HCT116 (cell line): ENCODE data around the gene PLPP2. TPM values are rescaled to one million over a fixed set of nuclear protein-coding genes. Genes with fewer than 3 reads are reported as not detected.

Experiments used
- ATAC-seq: fragments of 200-7000 bp; cut with Tn5 transposase; 2 replicates; pipeline ENCODE4 v1.9.1; 2020; ENCODE audit warnings: mild to moderate bottlenecking, moderate library complexity
- BruUV-seq: library from RNA; stranded (reverse); fragments of 400-500 nt; replicated peaks from 2 replicates; lab custom pipeline; 2021; lab: Mats Ljungman, UMichigan
- CTCF ChIA-PET: fragments of 300-600 bp; sonication (Branson Sonifier 250); formaldehyde crosslinking; loops from one replicate; lab custom pipeline; 2021; ENCODE audit warnings: antibody characterized with exemption; lab: Charles Lee
- POLR2A ChIA-PET: fragments of 300-600, 350-600 bp; sonication (Branson Sonifier 250); formaldehyde crosslinking; loops from one replicate; lab custom pipeline; 2021; ENCODE audit warnings: antibody characterized with exemption; lab: Charles Lee
- RAD21 ChIA-PET, 2 experiments: fragments of 300-600 bp; sonication (Branson Sonifier 250); formaldehyde crosslinking; loops; one replicate each; lab custom pipeline; 2023; ENCODE audit warnings: low total read pairs in 2 of 2; ENCODE audit not compliant: uncharacterized antibody in 2 of 2, unreplicated experiment in 2 of 2, low non-redundant PET in 1 of 2; lab: Charles Lee
- DNase-seq: peaks from one replicate; pipeline ENCODE4 v3.0.0-alpha.2; 2010; ENCODE audit warnings: low read depth, low spot score
- H2AFZ ChIP-seq: fragments of 200-600 bp; shearing (Covaris generic), sonication (generic); 2 replicates; pipeline ENCODE4 v1.6.1; 2017; ENCODE audit warnings: low read depth, mixed run types, mixed read lengths, antibody characterized with exemption, low read length; ENCODE audit not compliant: poor library complexity, severe bottlenecking
- H3K27ac ChIP-seq: 2 replicates; pipeline ENCODE4 v1.5.1; 2012; ENCODE audit warnings: low read depth, low read length
- H3K27me3 ChIP-seq: fragments of 200-600 bp; sonication (generic); 2 replicates; pipeline ENCODE4 v1.6.1; 2016; ENCODE audit warnings: mixed run types, low read length, mixed read lengths; ENCODE audit not compliant: insufficient read depth
- H3K36me3 ChIP-seq, 2 experiments: fragments of 200-500 bp in 1 of 2; fragments of 200-600 bp in 1 of 2; sonication (Bioruptor generic) in 1 of 2; sonication (generic) in 1 of 2; 2 replicates each; pipeline versions ENCODE4 v1.5.1 to v1.6.1; 2014 to 2016; ENCODE audit warnings: low read length in 2 of 2, inconsistent platforms in 1 of 2, mixed read lengths in 1 of 2, mixed run types in 1 of 2; ENCODE audit not compliant: insufficient read depth in 2 of 2, control insufficient read depth in 1 of 2
- H3K4me1 ChIP-seq, 2 experiments: fragments of 200-600 bp in 1 of 2; sonication (generic) in 1 of 2; 2 replicates each; pipeline versions ENCODE4 v1.5.1 to v1.6.1; 2012 to 2017; ENCODE audit warnings: low read length in 2 of 2, inconsistent platforms in 1 of 2, mild to moderate bottlenecking in 1 of 2, mixed read lengths in 1 of 2, mixed run types in 1 of 2, moderate library complexity in 1 of 2; ENCODE audit not compliant: insufficient read depth in 2 of 2, control insufficient read depth in 1 of 2
- H3K4me2 ChIP-seq: fragments of 200-600 bp; sonication (generic); 2 replicates; pipeline ENCODE4 v1.6.1; 2017; ENCODE audit warnings: mixed run types, low read length, mixed read lengths
- H3K4me3 ChIP-seq, 2 experiments: fragments of 200-600 bp in 1 of 2; sonication (generic) in 1 of 2; replicated peaks in 1 of 2; 2 replicates each; pipeline ENCODE4 v1.5.1; 2011 to 2016; ENCODE audit warnings: low read length in 2 of 2, control low read depth in 1 of 2, low read depth in 1 of 2, mild to moderate bottlenecking in 1 of 2, mixed read lengths in 1 of 2, mixed run types in 1 of 2
- H3K79me2 ChIP-seq: fragments of 200-600 bp; sonication (generic); 2 replicates; pipeline ENCODE4 v1.6.1; 2017; ENCODE audit warnings: mild to moderate bottlenecking, mixed run types, low read length, moderate library complexity, mixed read lengths; ENCODE audit not compliant: insufficient read depth
- H3K9ac ChIP-seq: fragments of 200-600 bp; sonication (generic); 2 replicates; pipeline ENCODE4 v1.6.1; 2016; ENCODE audit warnings: low read length, mixed read lengths
- H3K9me2 ChIP-seq: fragments of 200-600 bp; sonication (generic), shearing (Covaris generic); 2 replicates; pipeline ENCODE4 v1.6.1; 2017; ENCODE audit warnings: mixed run types, mild to moderate bottlenecking, moderate library complexity; ENCODE audit not compliant: insufficient read depth
- H3K9me3 ChIP-seq, 2 experiments: fragments of 200-500 bp in 1 of 2; fragments of 200-600 bp in 1 of 2; sonication (Bioruptor generic) in 1 of 2; sonication (generic) in 1 of 2; 2 replicates each; pipeline ENCODE4 v1.6.1; 2014 to 2017; ENCODE audit warnings: low read length in 2 of 2, mixed read lengths in 2 of 2, inconsistent platforms in 1 of 2, low read depth in 1 of 2, mild to moderate bottlenecking in 1 of 2, mixed run types in 1 of 2, moderate library complexity in 1 of 2; ENCODE audit not compliant: control insufficient read depth in 1 of 2, insufficient read depth in 1 of 2
- H4K20me1 ChIP-seq: fragments of 200-600 bp; sonication (generic), shearing (Covaris generic); 2 replicates; pipeline ENCODE4 v1.6.1; 2017; ENCODE audit warnings: mixed run types, mild to moderate bottlenecking, moderate library complexity; ENCODE audit not compliant: insufficient read depth
- CBX3 ChIP-seq: IDR thresholded peaks from 2 replicates; pipeline ENCODE4 v1.6.1; 2012; ENCODE audit warnings: low read depth
- CEBPB ChIP-seq: IDR thresholded peaks from 2 replicates; pipeline ENCODE4 v1.6.1; 2012; ENCODE audit warnings: low read depth
- EGR1 ChIP-seq: IDR thresholded peaks from 2 replicates; pipeline ENCODE4 v1.6.1; 2012; ENCODE audit warnings: low read depth
- ELF1 ChIP-seq: IDR thresholded peaks from 2 replicates; pipeline ENCODE4 v1.6.1; 2012; ENCODE audit warnings: low read depth, borderline replicate concordance
- EZH2 ChIP-seq: fragments of 200-600 bp; sonication (generic); IDR thresholded peaks from 2 replicates; pipeline ENCODE4 v1.6.1; 2017; ENCODE audit warnings: antibody characterized with exemption, mixed run types
- EZH2phosphoT487 ChIP-seq: fragments of 200-600 bp; IDR thresholded peaks from 2 replicates; pipeline ENCODE4 v1.6.1; 2018; ENCODE audit warnings: antibody characterized with exemption, borderline replicate concordance
- POLR2A ChIP-seq: IDR thresholded peaks from 2 replicates; pipeline ENCODE4 v1.7.0; 2011; ENCODE audit warnings: borderline replicate concordance; ENCODE audit not compliant: insufficient read depth, insufficient read length; ENCODE audit errors: extremely low read depth
- RAD21 ChIP-seq: IDR thresholded peaks from 2 replicates; pipeline ENCODE4 v1.6.1; 2012; ENCODE audit warnings: low read depth, mild to moderate bottlenecking
- SP1 ChIP-seq: IDR thresholded peaks from 2 replicates; pipeline ENCODE4 v1.6.1; 2012; ENCODE audit warnings: low read depth
- SRF ChIP-seq: IDR thresholded peaks from 2 replicates; pipeline ENCODE4 v1.6.1; 2012; ENCODE audit warnings: low read depth
- TCF7L2 ChIP-seq: IDR thresholded peaks from 2 replicates; pipeline ENCODE4 v1.7.0; 2011; ENCODE audit warnings: borderline replicate concordance, inconsistent platforms; ENCODE audit not compliant: insufficient read depth, insufficient read length; ENCODE audit errors: extremely low read depth
- YY1 ChIP-seq: IDR thresholded peaks from 2 replicates; pipeline ENCODE4 v1.6.1; 2011; ENCODE audit warnings: low read length, low read depth, moderate library complexity, mild to moderate bottlenecking; ENCODE audit not compliant: insufficient replicate concordance; ENCODE audit errors: extremely low read depth
- ZFX ChIP-seq: fragments of 450-650 bp; IDR thresholded peaks from 2 replicates; pipeline ENCODE4 v1.6.1; 2017
- ZNF274 ChIP-seq: fragments of 200-500 bp; sonication (Bioruptor generic); IDR thresholded peaks from 2 replicates; pipeline ENCODE4 v1.6.1; 2014; ENCODE audit warnings: mild to moderate bottlenecking, low read depth, low read length, inconsistent platforms
- intact Hi-C: fragments of 100-400 bp; cut with micrococcal nuclease; formaldehyde crosslinking; loops from 2 replicates; pipeline ENCODE4 v1.10.0; 2022
- total RNA-seq: library from RNA; stranded (reverse); gene quantifications from one replicate; pipeline ENCODE4 v1.2.1, GENCODE V29; 2021; ENCODE audit not compliant: unreplicated experiment
- TF ChIP-seq, protein P1 (sequence below): IDR thresholded peaks from 2 replicates; pipeline ENCODE4 v1.6.1; 2012
- TF ChIP-seq, protein P2 (sequence below): IDR thresholded peaks from 2 replicates; pipeline ENCODE4 v1.6.1; 2011; ENCODE audit warnings: mild to moderate bottlenecking, low read length, moderate library complexity; ENCODE audit not compliant: insufficient replicate concordance; ENCODE audit errors: extremely low read depth
- TF ChIP-seq, protein P3 (sequence below): IDR thresholded peaks from 2 replicates; pipeline ENCODE4 v1.6.1; 2012; ENCODE audit warnings: low read depth

Gene PLPP2
- total RNA-seq, 1 experiment from 2014 or later = 128 TPM

DNA sequence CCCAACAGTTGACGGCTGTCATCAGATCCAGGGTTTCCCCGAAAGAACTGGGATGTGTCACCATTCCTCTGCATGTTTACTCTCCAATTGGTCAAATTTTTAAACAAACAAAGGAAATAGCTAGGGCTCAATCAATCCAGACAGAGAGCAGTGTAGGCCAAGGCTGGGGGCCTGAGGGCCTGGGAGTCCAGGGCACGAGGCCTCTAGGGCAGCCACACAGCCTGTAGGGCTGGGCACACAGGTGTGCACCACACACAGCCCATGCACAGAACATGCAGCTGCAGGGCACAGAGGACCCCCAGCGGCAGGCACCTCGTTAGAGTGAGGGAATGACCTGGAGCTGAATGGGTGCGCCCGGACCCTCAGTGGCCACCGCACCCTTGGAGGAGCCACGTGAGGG is 43.9 kb upstream of the PLPP2 start:
- POLR2A ChIA-PET = no interaction called here
- no peak for ATAC-seq
- intact Hi-C loops = no loop called here
- Histone ChIP-seq H3K9me3 (peaks cover 0 to 10% of the 10 kb centered on the region in 2 experiments; a peak in 1 of 4 replicates), H3K27ac (no peak overlapping the region), H3K4me3 (no peak overlapping the region), H3K4me2 (no peak overlapping the region), H3K79me2 (peaks cover 74% of the 10 kb centered on the region), H3K36me3 (peaks cover 8 to 26% of the 10 kb centered on the region in 2 experiments), H3K9me2 (no peaks in the 10 kb centered on the region), H2AFZ (no peak overlapping the region), H3K4me1 (no peaks in the 10 kb centered on the region), H4K20me1 (no peaks in the 10 kb centered on the region), H3K9ac (no peak overlapping the region), H3K27me3 (no peaks in the 10 kb centered on the region)
- BruUV-seq = no TSS peak
- RAD21 ChIA-PET = no interaction called here
- TF ChIP-seq SP1 (no peak), EZH2phosphoT487 (no peak), ELF1 (no peak), CEBPB (no peak), CBX3 (no peak), TCF7L2 (no peak), RAD21 (no peak), ZNF274 (no peak), EZH2 (no peak), EGR1 (no peak), YY1 (no peak), POLR2A (no peak), SRF (no peak), ZFX (no peak)
- TF ChIP-seq, protein P1, sequence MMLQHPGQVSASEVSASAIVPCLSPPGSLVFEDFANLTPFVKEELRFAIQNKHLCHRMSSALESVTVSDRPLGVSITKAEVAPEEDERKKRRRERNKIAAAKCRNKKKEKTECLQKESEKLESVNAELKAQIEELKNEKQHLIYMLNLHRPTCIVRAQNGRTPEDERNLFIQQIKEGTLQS = no peak
- TF ChIP-seq, protein P2, sequence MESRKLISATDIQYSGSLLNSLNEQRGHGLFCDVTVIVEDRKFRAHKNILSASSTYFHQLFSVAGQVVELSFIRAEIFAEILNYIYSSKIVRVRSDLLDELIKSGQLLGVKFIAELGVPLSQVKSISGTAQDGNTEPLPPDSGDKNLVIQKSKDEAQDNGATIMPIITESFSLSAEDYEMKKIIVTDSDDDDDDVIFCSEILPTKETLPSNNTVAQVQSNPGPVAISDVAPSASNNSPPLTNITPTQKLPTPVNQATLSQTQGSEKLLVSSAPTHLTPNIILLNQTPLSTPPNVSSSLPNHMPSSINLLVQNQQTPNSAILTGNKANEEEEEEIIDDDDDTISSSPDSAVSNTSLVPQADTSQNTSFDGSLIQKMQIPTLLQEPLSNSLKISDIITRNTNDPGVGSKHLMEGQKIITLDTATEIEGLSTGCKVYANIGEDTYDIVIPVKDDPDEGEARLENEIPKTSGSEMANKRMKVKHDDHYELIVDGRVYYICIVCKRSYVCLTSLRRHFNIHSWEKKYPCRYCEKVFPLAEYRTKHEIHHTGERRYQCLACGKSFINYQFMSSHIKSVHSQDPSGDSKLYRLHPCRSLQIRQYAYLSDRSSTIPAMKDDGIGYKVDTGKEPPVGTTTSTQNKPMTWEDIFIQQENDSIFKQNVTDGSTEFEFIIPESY = no peak
- TF ChIP-seq, protein P3, sequence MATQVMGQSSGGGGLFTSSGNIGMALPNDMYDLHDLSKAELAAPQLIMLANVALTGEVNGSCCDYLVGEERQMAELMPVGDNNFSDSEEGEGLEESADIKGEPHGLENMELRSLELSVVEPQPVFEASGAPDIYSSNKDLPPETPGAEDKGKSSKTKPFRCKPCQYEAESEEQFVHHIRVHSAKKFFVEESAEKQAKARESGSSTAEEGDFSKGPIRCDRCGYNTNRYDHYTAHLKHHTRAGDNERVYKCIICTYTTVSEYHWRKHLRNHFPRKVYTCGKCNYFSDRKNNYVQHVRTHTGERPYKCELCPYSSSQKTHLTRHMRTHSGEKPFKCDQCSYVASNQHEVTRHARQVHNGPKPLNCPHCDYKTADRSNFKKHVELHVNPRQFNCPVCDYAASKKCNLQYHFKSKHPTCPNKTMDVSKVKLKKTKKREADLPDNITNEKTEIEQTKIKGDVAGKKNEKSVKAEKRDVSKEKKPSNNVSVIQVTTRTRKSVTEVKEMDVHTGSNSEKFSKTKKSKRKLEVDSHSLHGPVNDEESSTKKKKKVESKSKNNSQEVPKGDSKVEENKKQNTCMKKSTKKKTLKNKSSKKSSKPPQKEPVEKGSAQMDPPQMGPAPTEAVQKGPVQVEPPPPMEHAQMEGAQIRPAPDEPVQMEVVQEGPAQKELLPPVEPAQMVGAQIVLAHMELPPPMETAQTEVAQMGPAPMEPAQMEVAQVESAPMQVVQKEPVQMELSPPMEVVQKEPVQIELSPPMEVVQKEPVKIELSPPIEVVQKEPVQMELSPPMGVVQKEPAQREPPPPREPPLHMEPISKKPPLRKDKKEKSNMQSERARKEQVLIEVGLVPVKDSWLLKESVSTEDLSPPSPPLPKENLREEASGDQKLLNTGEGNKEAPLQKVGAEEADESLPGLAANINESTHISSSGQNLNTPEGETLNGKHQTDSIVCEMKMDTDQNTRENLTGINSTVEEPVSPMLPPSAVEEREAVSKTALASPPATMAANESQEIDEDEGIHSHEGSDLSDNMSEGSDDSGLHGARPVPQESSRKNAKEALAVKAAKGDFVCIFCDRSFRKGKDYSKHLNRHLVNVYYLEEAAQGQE = no peak
- no peak for DNase-seq
- CTCF ChIA-PET = no interaction called here
